ENCODE data around the gene KIF22.

GRCh38 chr16:29812754-29813643 lies 22.4 kb downstream of the KIF22 start:
- TF ChIP-seq, protein P1, sequence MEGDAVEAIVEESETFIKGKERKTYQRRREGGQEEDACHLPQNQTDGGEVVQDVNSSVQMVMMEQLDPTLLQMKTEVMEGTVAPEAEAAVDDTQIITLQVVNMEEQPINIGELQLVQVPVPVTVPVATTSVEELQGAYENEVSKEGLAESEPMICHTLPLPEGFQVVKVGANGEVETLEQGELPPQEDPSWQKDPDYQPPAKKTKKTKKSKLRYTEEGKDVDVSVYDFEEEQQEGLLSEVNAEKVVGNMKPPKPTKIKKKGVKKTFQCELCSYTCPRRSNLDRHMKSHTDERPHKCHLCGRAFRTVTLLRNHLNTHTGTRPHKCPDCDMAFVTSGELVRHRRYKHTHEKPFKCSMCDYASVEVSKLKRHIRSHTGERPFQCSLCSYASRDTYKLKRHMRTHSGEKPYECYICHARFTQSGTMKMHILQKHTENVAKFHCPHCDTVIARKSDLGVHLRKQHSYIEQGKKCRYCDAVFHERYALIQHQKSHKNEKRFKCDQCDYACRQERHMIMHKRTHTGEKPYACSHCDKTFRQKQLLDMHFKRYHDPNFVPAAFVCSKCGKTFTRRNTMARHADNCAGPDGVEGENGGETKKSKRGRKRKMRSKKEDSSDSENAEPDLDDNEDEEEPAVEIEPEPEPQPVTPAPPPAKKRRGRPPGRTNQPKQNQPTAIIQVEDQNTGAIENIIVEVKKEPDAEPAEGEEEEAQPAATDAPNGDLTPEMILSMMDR (conservative IDR thresholded peaks at IDR 0.05 in 1 of 2, IDR thresholded peaks at IDR 0.05 in 1 of 2; ENCODE audit: extremely low read depth in 1 of 2, insufficient read depth in 1 of 2, low read depth in 1 of 2, low read length in 2 of 2) = no peak
- TF ChIP-seq EZH2 (IDR thresholded peaks at IDR 0.05; ENCODE audit: borderline replicate concordance, low read length) = no peak

All from mammary epithelial cell (primary cell).